Measurements from ENCODE around the gene EMILIN2. TPM values are rescaled to one million over a fixed set of nuclear protein-coding genes. Genes with fewer than 3 reads are reported as not detected.

The EMILIN2 gene
- total RNA-seq, 1 donor from 2014 or later: 6.8 TPM

DNA sequence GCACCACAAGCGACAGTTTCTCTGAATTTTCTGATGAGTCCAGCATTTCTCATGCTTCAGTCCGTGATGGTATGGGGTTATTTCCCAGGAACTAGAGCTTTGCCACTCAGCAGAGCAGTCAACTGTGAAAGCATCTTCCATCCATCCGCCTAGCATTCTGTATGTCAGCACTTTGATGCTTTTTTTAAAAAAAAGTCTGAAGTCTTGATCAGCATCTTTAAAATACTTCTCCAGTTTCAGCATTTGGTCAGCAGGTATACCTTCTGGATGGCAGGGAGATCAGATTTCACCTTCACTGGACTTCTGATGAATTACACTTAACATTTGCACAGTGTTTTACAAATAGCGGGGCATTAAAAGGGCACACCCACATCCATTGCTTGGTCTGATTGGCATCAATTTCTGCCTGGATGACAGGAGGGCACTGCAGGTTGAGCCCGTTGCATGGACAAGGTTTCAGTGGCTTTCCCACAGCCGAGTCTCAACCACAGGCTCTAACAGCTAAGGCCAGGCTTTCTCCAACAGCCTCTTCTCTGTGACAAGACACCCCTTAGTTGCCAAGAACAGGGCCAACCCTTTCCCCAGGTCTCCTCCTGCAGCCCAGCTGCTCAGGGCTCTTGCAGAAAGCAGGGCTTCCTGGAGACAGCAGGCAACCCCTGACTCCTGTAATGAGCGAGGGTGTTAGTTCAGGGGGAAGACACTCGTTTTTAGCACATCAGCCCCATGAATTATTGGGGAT, 54.0 kb downstream of the EMILIN2 start:
- peaks cover 6% of the 10 kb centered on the region for H3K27me3 Mint-ChIP-seq (ENCODE audit: unreplicated experiment)
- no peak for DNase-seq (ENCODE audit: low spot score)
- TF ChIP-seq, protein P1, sequence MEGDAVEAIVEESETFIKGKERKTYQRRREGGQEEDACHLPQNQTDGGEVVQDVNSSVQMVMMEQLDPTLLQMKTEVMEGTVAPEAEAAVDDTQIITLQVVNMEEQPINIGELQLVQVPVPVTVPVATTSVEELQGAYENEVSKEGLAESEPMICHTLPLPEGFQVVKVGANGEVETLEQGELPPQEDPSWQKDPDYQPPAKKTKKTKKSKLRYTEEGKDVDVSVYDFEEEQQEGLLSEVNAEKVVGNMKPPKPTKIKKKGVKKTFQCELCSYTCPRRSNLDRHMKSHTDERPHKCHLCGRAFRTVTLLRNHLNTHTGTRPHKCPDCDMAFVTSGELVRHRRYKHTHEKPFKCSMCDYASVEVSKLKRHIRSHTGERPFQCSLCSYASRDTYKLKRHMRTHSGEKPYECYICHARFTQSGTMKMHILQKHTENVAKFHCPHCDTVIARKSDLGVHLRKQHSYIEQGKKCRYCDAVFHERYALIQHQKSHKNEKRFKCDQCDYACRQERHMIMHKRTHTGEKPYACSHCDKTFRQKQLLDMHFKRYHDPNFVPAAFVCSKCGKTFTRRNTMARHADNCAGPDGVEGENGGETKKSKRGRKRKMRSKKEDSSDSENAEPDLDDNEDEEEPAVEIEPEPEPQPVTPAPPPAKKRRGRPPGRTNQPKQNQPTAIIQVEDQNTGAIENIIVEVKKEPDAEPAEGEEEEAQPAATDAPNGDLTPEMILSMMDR (IDR thresholded peaks at IDR 0.05; ENCODE audit: unreplicated experiment): no peak
- H3K4me1 Mint-ChIP-seq (ENCODE audit: unreplicated experiment): peaks cover 7% of the 10 kb centered on the region
- H3K27ac Mint-ChIP-seq (ENCODE audit: unreplicated experiment): no peak overlapping the region
- H3K36me3 Mint-ChIP-seq (ENCODE audit: low read depth, unreplicated experiment): no peaks in the 10 kb centered on the region
- no peak overlapping the region for H3K4me3 Mint-ChIP-seq (ENCODE audit: unreplicated experiment)
- no peaks in the 10 kb centered on the region for H3K9me3 Mint-ChIP-seq (ENCODE audit: unreplicated experiment)

DNA sequence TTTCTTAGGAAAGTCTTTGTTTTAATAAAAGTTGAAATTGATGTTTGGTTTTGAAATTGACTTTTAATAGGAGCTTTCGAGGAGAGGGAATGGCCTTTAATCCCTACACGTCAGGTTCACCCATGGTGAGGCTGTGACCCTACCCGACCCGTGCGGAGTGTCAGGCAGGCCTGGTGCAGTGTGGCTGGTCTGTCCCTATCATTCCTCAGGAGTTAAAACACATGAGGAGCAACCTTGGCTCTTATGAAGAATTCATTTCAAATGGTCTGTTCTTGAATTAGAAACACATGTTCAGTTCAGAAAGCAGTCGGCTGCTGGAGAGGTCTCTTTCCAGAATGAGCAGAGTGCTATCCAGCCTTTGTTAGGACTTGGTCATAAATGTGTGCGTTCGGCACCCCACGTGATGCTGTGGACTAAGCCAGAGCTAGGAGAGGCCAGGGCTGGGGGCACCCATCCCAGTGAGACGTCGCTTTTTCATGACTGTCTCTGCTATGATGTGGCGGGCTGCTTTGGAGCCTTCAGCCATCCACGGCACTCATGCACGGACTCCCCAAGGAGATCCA, 54.7 kb downstream of the EMILIN2 start:
- TF ChIP-seq, protein P1 (IDR thresholded peaks at IDR 0.05; ENCODE audit: unreplicated experiment): no peak
- DNase-seq (ENCODE audit: low spot score): no peak
- Mint-ChIP-seq H3K4me3 (ENCODE audit: unreplicated experiment) (no peak overlapping the region), H3K9me3 (ENCODE audit: unreplicated experiment) (no peaks in the 10 kb centered on the region), H3K27me3 (ENCODE audit: unreplicated experiment) (peaks cover 7% of the 10 kb centered on the region), H3K36me3 (ENCODE audit: low read depth, unreplicated experiment) (no peaks in the 10 kb centered on the region), H3K27ac (ENCODE audit: unreplicated experiment) (no peak overlapping the region), H3K4me1 (ENCODE audit: unreplicated experiment) (peaks cover 7% of the 10 kb centered on the region)

DNA sequence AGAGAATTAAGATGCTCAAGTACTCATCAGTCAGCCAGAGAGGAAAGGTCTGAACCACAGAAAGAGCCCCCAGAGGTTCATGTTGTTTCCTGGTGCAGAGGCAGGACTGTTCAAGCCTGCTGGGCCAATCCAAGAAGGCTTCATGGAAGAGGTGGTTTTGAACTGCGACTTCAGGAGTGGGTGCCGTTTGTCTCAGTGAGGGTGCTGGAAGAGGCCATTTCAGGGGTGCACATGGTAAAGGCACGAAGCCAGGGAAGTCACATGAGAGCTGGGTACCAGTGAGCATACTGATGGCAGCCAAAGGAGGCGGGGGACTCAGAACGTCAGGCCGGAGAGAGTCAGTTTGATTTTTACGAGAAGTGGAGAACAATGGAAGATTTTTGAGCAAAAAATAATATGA, 55.5 kb downstream of the EMILIN2 start:
- H3K9me3 Mint-ChIP-seq (ENCODE audit: unreplicated experiment): no peaks in the 10 kb centered on the region
- TF ChIP-seq, protein P1 (IDR thresholded peaks at IDR 0.05; ENCODE audit: unreplicated experiment): no peak

DNA sequence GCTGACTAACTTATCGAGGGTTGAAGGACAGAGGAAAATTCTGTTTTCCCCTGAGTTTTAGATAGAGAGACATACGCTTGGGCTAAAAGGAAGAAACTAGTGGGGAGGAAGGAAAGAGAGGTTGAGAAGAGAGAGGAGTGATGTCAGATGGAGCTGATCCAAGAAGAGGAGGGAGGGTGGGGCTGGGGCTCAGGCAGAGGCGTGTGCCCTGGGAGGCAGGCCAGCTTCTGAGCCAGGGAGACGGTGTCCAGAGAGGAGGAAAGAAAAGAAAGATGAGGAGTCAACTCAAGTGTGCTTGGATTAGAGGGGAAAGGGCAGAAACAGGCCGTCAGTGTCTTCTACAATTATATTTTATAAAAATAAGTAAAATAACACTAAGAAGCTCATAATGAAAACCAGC, 56.2 kb downstream of the EMILIN2 start:
- peaks cover 1% of the 10 kb centered on the region for H3K36me3 Mint-ChIP-seq (ENCODE audit: low read depth, unreplicated experiment)
- H3K9me3 Mint-ChIP-seq (ENCODE audit: unreplicated experiment): no peaks in the 10 kb centered on the region
- TF ChIP-seq, protein P1 (IDR thresholded peaks at IDR 0.05; ENCODE audit: unreplicated experiment): no peak
- DNase-seq (ENCODE audit: low spot score): no peak
- peaks cover 4% of the 10 kb centered on the region for H3K4me1 Mint-ChIP-seq (ENCODE audit: unreplicated experiment)
- peaks cover 12% of the 10 kb centered on the region for H3K27me3 Mint-ChIP-seq (ENCODE audit: unreplicated experiment)
- H3K27ac Mint-ChIP-seq (ENCODE audit: unreplicated experiment): no peak overlapping the region
- no peak overlapping the region for H3K4me3 Mint-ChIP-seq (ENCODE audit: unreplicated experiment)

More for the DNA sequence above, 55.5 kb downstream of the EMILIN2 start:
- Mint-ChIP-seq H3K27me3 (ENCODE audit: unreplicated experiment) (peaks cover 11% of the 10 kb centered on the region), H3K4me1 (ENCODE audit: unreplicated experiment) (peaks cover 7% of the 10 kb centered on the region), H3K36me3 (ENCODE audit: low read depth, unreplicated experiment) (no peaks in the 10 kb centered on the region), H3K27ac (ENCODE audit: unreplicated experiment) (no peak overlapping the region), H3K4me3 (ENCODE audit: unreplicated experiment) (no peak overlapping the region)
- no peak for DNase-seq (ENCODE audit: low spot score)
